ENCODE measurements around the gene GPER1. TPM values are rescaled to one million over a fixed set of nuclear protein-coding genes. Genes with fewer than 3 reads are reported as not detected.
A peak's percentile ranks its signal among the peaks of the same experiment; 100 is the strongest.

GPER1 gene
- total and polyA plus RNA-seq, 2 experiments from 2014 or later = 0.89 TPM; not detected in 1

DNA sequence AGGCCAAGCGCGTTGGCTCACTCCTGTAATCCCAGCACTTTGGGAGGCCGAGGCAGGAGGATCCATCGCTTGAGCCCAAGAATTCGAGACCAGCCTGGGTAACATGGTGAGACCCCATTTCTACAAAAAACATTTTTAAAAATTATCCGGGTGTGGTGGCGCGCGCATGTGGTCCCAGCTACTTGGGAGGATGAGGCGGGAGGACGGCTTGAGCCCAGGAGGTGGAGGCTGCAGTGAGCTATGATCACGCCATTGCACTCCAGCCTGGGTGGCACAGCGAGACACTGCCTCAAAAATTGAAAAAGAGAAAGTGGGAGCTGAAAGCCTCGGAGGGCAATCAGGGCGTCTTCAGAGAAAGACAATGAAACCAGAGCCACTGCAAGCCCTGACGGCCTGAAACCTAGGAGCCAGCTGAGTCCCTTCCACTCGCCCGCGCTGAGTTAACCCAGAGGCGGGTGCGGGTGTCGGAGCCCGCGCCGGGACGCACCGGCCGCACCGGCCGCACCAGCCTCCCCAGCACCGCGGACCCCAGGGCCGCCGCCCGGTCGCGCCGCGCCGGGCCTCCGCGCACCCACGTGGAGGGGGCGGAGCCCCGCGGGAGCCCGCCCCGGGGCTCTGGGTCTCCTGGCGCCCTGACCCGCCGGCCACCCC, 49.7 kb downstream of the GPER1 start:
- DNase-seq (ENCODE audit: low spot score) = peak; percentile 28
- Histone ChIP-seq H3K9me2 (ENCODE audit: insufficient read depth) (no peaks in the 10 kb centered on the region), H3F3A (replicated peaks; ENCODE audit: low read depth) (peaks cover 4% of the 10 kb centered on the region; the same call in 1 of the 2 replicates), H3K27me3 (ENCODE audit: insufficient read depth) (no peaks in the 10 kb centered on the region), H3K4me2 (peak overlapping the region; percentile 95), H4K20me1 (replicated peaks; ENCODE audit: insufficient read depth) (peaks cover 4% of the 10 kb centered on the region; the same call in 1 of the 2 replicates), H3K4me1 (ENCODE audit: insufficient read depth) (peaks cover 8% of the 10 kb centered on the region), H2AFZ (no peak overlapping the region; the same call in 1 of the 2 replicates), H3K36me3 (ENCODE audit: insufficient read depth) (no peaks in the 10 kb centered on the region), H3K79me2 (replicated peaks; ENCODE audit: insufficient read depth) (peaks cover 39% of the 10 kb centered on the region), H3K4me3 (peak overlapping the region; percentile 92), H3K27ac (ENCODE audit: low read depth) (no peak overlapping the region)
- Mint-ChIP-seq H3K9me3 (no peaks in the 10 kb centered on the region; the same call in 2 of the 3 replicates), H3K27me3 (ENCODE audit: insufficient read depth, low read depth, poor library complexity) (peaks cover 3% of the 10 kb centered on the region), H3K4me3 (peak overlapping the region; percentile 83), H3K36me3 (ENCODE audit: low read depth) (peaks cover 9% of the 10 kb centered on the region), H3K4me1 (peaks cover 8% of the 10 kb centered on the region; the same call in 2 of the 3 replicates), H3K27ac (0 out of 2 replicates have a peak overlapping the region, but pooled peaks have one; percentile 77)
- ATAC-seq = peak; percentile 67
- TF ChIP-seq, protein P1, sequence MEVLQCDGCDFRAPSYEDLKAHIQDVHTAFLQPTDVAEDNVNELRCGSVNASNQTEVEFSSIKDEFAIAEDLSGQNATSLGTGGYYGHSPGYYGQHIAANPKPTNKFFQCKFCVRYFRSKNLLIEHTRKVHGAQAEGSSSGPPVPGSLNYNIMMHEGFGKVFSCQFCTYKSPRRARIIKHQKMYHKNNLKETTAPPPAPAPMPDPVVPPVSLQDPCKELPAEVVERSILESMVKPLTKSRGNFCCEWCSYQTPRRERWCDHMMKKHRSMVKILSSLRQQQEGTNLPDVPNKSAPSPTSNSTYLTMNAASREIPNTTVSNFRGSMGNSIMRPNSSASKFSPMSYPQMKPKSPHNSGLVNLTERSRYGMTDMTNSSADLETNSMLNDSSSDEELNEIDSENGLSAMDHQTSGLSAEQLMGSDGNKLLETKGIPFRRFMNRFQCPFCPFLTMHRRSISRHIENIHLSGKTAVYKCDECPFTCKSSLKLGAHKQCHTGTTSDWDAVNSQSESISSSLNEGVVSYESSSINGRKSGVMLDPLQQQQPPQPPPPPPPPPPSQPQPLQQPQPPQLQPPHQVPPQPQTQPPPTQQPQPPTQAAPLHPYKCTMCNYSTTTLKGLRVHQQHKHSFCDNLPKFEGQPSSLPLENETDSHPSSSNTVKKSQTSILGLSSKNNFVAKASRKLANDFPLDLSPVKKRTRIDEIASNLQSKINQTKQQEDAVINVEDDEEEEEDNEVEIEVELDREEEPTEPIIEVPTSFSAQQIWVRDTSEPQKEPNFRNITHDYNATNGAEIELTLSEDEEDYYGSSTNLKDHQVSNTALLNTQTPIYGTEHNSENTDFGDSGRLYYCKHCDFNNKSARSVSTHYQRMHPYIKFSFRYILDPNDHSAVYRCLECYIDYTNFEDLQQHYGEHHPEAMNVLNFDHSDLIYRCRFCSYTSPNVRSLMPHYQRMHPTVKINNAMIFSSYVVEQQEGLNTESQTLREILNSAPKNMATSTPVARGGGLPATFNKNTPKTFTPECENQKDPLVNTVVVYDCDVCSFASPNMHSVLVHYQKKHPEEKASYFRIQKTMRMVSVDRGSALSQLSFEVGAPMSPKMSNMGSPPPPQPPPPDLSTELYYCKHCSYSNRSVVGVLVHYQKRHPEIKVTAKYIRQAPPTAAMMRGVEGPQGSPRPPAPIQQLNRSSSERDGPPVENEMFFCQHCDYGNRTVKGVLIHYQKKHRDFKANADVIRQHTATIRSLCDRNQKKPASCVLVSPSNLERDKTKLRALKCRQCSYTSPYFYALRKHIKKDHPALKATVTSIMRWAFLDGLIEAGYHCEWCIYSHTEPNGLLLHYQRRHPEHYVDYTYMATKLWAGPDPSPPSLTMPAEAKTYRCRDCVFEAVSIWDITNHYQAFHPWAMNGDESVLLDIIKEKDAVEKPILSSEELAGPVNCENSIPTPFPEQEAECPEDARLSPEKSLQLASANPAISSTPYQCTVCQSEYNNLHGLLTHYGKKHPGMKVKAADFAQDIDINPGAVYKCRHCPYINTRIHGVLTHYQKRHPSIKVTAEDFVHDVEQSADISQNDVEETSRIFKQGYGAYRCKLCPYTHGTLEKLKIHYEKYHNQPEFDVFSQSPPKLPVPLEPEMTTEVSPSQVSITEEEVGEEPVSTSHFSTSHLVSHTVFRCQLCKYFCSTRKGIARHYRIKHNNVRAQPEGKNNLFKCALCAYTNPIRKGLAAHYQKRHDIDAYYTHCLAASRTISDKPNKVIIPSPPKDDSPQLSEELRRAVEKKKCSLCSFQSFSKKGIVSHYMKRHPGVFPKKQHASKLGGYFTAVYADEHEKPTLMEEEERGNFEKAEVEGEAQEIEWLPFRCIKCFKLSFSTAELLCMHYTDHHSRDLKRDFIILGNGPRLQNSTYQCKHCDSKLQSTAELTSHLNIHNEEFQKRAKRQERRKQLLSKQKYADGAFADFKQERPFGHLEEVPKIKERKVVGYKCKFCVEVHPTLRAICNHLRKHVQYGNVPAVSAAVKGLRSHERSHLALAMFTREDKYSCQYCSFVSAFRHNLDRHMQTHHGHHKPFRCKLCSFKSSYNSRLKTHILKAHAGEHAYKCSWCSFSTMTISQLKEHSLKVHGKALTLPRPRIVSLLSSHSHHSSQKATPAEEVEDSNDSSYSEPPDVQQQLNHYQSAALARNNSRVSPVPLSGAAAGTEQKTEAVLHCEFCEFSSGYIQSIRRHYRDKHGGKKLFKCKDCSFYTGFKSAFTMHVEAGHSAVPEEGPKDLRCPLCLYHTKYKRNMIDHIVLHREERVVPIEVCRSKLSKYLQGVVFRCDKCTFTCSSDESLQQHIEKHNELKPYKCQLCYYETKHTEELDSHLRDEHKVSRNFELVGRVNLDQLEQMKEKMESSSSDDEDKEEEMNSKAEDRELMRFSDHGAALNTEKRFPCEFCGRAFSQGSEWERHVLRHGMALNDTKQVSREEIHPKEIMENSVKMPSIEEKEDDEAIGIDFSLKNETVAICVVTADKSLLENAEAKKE (CRISPR knock-in tag; IDR thresholded peaks at IDR 0.05) = no peak
- TF ChIP-seq POLR2AphosphoS5 (IDR thresholded peaks at IDR 0.05; ENCODE audit: low read depth) = no peak
- TF ChIP-seq, protein P2, sequence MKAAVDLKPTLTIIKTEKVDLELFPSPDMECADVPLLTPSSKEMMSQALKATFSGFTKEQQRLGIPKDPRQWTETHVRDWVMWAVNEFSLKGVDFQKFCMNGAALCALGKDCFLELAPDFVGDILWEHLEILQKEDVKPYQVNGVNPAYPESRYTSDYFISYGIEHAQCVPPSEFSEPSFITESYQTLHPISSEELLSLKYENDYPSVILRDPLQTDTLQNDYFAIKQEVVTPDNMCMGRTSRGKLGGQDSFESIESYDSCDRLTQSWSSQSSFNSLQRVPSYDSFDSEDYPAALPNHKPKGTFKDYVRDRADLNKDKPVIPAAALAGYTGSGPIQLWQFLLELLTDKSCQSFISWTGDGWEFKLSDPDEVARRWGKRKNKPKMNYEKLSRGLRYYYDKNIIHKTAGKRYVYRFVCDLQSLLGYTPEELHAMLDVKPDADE (IDR thresholded peaks at IDR 0.05) = no peak
- TF ChIP-seq, protein P3, sequence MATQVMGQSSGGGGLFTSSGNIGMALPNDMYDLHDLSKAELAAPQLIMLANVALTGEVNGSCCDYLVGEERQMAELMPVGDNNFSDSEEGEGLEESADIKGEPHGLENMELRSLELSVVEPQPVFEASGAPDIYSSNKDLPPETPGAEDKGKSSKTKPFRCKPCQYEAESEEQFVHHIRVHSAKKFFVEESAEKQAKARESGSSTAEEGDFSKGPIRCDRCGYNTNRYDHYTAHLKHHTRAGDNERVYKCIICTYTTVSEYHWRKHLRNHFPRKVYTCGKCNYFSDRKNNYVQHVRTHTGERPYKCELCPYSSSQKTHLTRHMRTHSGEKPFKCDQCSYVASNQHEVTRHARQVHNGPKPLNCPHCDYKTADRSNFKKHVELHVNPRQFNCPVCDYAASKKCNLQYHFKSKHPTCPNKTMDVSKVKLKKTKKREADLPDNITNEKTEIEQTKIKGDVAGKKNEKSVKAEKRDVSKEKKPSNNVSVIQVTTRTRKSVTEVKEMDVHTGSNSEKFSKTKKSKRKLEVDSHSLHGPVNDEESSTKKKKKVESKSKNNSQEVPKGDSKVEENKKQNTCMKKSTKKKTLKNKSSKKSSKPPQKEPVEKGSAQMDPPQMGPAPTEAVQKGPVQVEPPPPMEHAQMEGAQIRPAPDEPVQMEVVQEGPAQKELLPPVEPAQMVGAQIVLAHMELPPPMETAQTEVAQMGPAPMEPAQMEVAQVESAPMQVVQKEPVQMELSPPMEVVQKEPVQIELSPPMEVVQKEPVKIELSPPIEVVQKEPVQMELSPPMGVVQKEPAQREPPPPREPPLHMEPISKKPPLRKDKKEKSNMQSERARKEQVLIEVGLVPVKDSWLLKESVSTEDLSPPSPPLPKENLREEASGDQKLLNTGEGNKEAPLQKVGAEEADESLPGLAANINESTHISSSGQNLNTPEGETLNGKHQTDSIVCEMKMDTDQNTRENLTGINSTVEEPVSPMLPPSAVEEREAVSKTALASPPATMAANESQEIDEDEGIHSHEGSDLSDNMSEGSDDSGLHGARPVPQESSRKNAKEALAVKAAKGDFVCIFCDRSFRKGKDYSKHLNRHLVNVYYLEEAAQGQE (IDR thresholded peaks at IDR 0.05; ENCODE audit: unreplicated experiment) = no peak
- no peak for TF ChIP-seq ZNF331 (CRISPR knock-in tag; IDR thresholded peaks at IDR 0.05; ENCODE audit: low read depth)
- no peak for TF ChIP-seq STAT1 (IDR thresholded peaks at IDR 0.05; ENCODE audit: unreplicated experiment)
- TF ChIP-seq EZH2phosphoT487 (IDR thresholded peaks at IDR 0.05; ENCODE audit: unreplicated experiment) = no peak
- no peak for TF ChIP-seq NANOG (IDR thresholded peaks at IDR 0.05; ENCODE audit: borderline replicate concordance)
- TF ChIP-seq JUNB (IDR thresholded peaks at IDR 0.05; ENCODE audit: unreplicated experiment) = no peak
